Neutrophil (primary cell): ENCODE data around the gene SYNPO2.

ENCODE experiments used
- H3K27ac ChIP-seq: fragments of 200-600 bp; sonication (generic); 2 replicates; pipeline ENCODE4 v1.5.1; 2016; ENCODE audit warnings: mild to moderate bottlenecking, moderate library complexity
- H3K27me3 ChIP-seq: fragments of 200-600 bp; sonication (generic); 2 replicates; pipeline ENCODE4 v1.6.0; 2016; ENCODE audit warnings: mild to moderate bottlenecking
- H3K36me3 ChIP-seq: fragments of 200-600 bp; sonication (generic); 2 replicates; pipeline ENCODE4 v1.5.1; 2017
- H3K4me1 ChIP-seq, 2 experiments: fragments of 200-600 bp in 1 of 2; sonication (generic) in 1 of 2; 1 replicate in 1 of 2; 2 replicates in 1 of 2; pipeline versions ENCODE4 v1.5.1 to v1.6.1; 2013 to 2016; ENCODE audit warnings: low read depth in 1 of 2, low read length in 1 of 2, mild to moderate bottlenecking in 1 of 2, moderate library complexity in 1 of 2; ENCODE audit not compliant: control insufficient read depth in 1 of 2, insufficient read depth in 1 of 2
- H3K4me3 ChIP-seq, 2 experiments: fragments of 200-600 bp in 1 of 2; sonication (generic) in 1 of 2; 1 replicate in 1 of 2; 2 replicates in 1 of 2; pipeline ENCODE4 v1.5.1; 2013 to 2016; ENCODE audit warnings: low read depth in 1 of 2, low read length in 1 of 2, mild to moderate bottlenecking in 1 of 2, moderate library complexity in 1 of 2
- H3K9me3 ChIP-seq: fragments of 200-600 bp; sonication (generic); 2 replicates; pipeline ENCODE4 v1.5.1; 2016
- TF ChIP-seq, protein P1 (sequence below): fragments of 200-600 bp; sonication (generic); IDR thresholded peaks from 2 replicates; pipeline ENCODE4 v1.5.1; 2016; ENCODE audit warnings: antibody characterized with exemption

The SYNPO2 gene

DNA sequence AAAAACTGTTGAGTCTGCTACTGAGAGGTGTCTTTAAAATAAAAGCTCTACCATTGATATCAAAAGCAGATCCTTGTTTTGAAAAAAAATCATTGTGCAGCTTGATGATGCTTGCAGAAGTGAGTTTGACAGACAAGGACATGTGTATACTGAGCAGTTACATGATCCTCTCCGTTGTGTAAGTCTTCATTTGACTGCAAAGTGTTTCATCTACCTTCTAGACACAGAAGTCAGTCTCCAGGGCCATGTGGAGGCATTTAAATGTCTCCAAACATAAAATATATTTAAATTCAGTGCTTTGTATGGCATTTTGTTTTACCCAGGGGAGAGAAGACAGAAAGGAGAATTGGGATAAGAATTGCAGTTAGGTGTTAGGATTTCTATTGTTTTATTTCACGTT lies 139.2 kb downstream of the SYNPO2 start:
- Histone ChIP-seq H3K36me3 (no peaks in the 10 kb centered on the region), H3K27me3 (no peaks in the 10 kb centered on the region), H3K27ac (no peak overlapping the region), H3K4me3 (no peak overlapping the region), H3K9me3 (no peaks in the 10 kb centered on the region), H3K4me1 (peaks cover 10 to 12% of the 10 kb centered on the region in 2 experiments)
- TF ChIP-seq, protein P1, sequence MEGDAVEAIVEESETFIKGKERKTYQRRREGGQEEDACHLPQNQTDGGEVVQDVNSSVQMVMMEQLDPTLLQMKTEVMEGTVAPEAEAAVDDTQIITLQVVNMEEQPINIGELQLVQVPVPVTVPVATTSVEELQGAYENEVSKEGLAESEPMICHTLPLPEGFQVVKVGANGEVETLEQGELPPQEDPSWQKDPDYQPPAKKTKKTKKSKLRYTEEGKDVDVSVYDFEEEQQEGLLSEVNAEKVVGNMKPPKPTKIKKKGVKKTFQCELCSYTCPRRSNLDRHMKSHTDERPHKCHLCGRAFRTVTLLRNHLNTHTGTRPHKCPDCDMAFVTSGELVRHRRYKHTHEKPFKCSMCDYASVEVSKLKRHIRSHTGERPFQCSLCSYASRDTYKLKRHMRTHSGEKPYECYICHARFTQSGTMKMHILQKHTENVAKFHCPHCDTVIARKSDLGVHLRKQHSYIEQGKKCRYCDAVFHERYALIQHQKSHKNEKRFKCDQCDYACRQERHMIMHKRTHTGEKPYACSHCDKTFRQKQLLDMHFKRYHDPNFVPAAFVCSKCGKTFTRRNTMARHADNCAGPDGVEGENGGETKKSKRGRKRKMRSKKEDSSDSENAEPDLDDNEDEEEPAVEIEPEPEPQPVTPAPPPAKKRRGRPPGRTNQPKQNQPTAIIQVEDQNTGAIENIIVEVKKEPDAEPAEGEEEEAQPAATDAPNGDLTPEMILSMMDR: no peak

DNA sequence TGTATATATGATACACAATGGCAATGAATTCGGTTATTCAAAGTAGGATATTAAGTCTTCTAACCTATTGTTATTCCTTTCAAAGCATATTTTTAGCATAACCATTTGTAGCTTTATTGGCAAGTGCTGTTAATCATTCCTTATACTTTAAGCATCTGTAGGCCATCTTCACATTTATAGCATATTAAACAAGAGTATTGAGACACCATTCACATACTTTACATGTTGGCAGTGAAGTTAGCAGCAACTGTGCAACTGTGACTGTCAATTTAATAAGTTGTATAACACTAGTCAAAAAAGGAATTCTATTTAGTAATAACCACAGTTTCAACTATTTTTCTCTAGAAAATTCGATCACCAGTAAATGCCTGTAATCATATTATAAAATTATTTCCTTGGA lies 139.6 kb downstream of the SYNPO2 start:
- H3K9me3 ChIP-seq: no peaks in the 10 kb centered on the region
- peaks cover 10 to 12% of the 10 kb centered on the region in 2 experiments for H3K4me1 ChIP-seq
- no peaks in the 10 kb centered on the region for H3K36me3 ChIP-seq
- TF ChIP-seq, protein P1: no peak
- H3K4me3 ChIP-seq: no peak overlapping the region
- no peak overlapping the region for H3K27ac ChIP-seq
- no peaks in the 10 kb centered on the region for H3K27me3 ChIP-seq

DNA sequence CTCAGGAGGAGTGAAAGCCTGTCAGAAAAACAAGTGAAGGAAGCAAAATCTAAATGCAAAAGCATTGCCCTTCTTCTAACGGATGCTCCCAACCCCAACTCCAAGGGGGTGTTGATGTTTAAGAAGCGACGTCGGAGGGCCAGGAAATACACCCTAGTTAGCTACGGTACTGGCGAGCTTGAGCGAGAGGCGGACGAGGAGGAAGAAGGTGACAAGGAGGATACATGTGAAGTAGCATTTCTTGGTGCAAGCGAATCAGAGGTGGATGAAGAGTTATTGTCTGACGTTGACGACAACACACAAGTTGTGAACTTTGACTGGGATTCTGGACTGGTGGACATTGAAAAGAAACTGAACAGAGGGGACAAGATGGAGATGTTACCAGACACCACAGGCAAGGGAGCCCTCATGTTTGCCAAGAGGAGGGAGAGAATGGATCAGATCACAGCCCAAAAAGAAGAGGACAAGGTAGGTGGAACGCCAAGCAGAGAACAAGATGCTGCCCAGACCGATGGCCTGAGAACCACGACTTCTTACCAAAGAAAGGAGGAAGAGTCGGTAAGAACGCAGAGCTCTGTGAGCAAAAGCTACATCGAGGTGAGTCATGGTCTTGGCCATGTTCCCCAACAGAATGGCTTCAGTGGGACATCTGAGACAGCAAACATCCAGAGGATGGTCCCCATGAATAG lies 141.3 kb downstream of the SYNPO2 start:
- Histone ChIP-seq H3K36me3 (no peaks in the 10 kb centered on the region), H3K9me3 (no peaks in the 10 kb centered on the region), H3K4me1 (peaks cover 10 to 12% of the 10 kb centered on the region in 2 experiments), H3K27me3 (no peaks in the 10 kb centered on the region), H3K27ac (no peak overlapping the region), H3K4me3 (no peak overlapping the region)
- TF ChIP-seq, protein P1: no peak

DNA sequence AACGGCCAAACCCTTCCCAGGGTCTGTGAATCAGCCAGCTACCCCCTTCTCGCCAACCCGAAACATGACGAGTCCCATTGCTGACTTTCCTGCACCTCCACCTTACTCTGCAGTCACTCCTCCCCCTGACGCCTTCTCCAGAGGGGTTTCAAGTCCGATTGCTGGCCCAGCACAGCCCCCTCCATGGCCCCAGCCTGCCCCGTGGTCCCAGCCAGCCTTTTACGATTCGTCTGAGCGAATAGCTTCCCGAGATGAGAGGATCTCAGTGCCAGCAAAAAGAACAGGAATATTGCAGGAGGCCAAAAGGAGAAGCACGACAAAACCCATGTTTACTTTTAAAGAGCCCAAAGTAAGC lies 141.9 kb downstream of the SYNPO2 start:
- no peak overlapping the region for H3K4me3 ChIP-seq
- no peaks in the 10 kb centered on the region for H3K27me3 ChIP-seq
- no peak overlapping the region for H3K27ac ChIP-seq
- no peaks in the 10 kb centered on the region for H3K36me3 ChIP-seq
- no peaks in the 10 kb centered on the region for H3K9me3 ChIP-seq
- H3K4me1 ChIP-seq: peaks cover 8% of the 10 kb centered on the region in 2 experiments
- TF ChIP-seq, protein P1: no peak

DNA sequence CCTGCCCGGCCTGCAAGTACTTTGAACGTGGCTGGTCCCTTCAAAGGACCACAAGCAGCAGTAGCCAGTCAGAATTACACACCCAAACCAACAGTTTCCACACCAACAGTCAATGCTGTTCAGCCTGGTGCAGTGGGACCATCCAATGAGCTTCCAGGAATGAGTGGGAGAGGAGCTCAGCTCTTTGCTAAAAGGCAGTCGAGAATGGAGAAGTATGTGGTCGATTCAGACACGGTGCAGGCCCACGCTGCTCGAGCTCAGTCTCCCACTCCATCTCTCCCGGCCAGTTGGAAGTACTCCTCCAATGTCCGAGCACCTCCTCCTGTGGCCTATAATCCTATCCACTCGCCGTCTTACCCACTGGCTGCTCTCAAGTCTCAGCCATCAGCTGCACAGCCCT lies 142.6 kb downstream of the SYNPO2 start:
- TF ChIP-seq, protein P1: no peak
- Histone ChIP-seq H3K4me1 (peaks cover under 1 to 1% of the 10 kb centered on the region in 2 experiments), H3K4me3 (no peak overlapping the region), H3K27me3 (no peaks in the 10 kb centered on the region), H3K9me3 (no peaks in the 10 kb centered on the region), H3K27ac (no peak overlapping the region), H3K36me3 (no peaks in the 10 kb centered on the region)
